Uterus (tissue), 4 donors: ENCODE measurements around the gene CRISPLD2. TPM values are rescaled to one million over a fixed set of nuclear protein-coding genes. Genes with fewer than 3 reads are reported as not detected.

Experiments
- DNase-seq, 2 donors: peaks; one replicate each; pipeline ENCODE4 v3.0.0-alpha.2; 2019 to 2020
- H3K27ac ChIP-seq, 2 donors: fragments of 200-600 bp; sonication (generic); 1 replicate in 1 of 2; 2 replicates in 1 of 2; pipeline ENCODE4 v1.5.1; 2016 to 2018
- H3K27me3 ChIP-seq, 2 donors: fragments of 200-600 bp; sonication (generic); one replicate each; pipeline ENCODE4 v1.5.1; 2018 to 2019; ENCODE audit warnings: control low read depth in 1 of 2
- H3K36me3 ChIP-seq, 2 donors: fragments of 200-600 bp; sonication (generic); one replicate each; pipeline ENCODE4 v1.5.1; 2019; ENCODE audit warnings: control low read depth in 1 of 2
- H3K4me1 ChIP-seq, 2 donors: fragments of 200-600 bp; sonication (generic); one replicate each; pipeline ENCODE4 v1.5.1; 2018 to 2019; ENCODE audit warnings: control low read depth in 1 of 2
- H3K4me3 ChIP-seq, 2 donors: fragments of 200-600 bp; sonication (generic); 1 replicate in 1 of 2; 2 replicates in 1 of 2; pipeline ENCODE4 v1.5.1; 2018 to 2019; ENCODE audit warnings: mild to moderate bottlenecking in 1 of 2
- H3K9me3 ChIP-seq, 2 donors: fragments of 200-600 bp; sonication (generic); one replicate each; pipeline ENCODE4 v1.5.1; 2019; ENCODE audit warnings: control low read depth in 1 of 2
- CTCF ChIP-seq, 4 experiments: fragments of 200-600 bp in 2 of 4; fragments of 450-650 bp in 2 of 4; sonication (generic) in 2 of 4; IDR thresholded peaks; one replicate each; pipeline ENCODE4 v1.5.1; 2016 to 2019; ENCODE audit warnings: antibody characterized with exemption in 4 of 4, mild to moderate bottlenecking in 2 of 4, moderate library complexity in 1 of 4
- POLR2A ChIP-seq, 2 donors: fragments of 450-650 bp; IDR thresholded peaks; one replicate each; pipeline ENCODE4 v1.6.1; 2016; ENCODE audit warnings: antibody characterized with exemption in 2 of 2, mild to moderate bottlenecking in 1 of 2, moderate library complexity in 1 of 2
- intact Hi-C: fragments of 100-400 bp; cut with DNase I; formaldehyde crosslinking; loops from one replicate; pipeline ENCODE4 v1.15.1; 2023; ENCODE audit warnings: low total_unique reads
- total RNA-seq, 4 donors: library from RNA; depleted of rRNA in 3 of 4; stranded (reverse); fragments of >200 nt in 3 of 4; gene quantifications; one replicate each; pipeline versions ENCODE4 v1.1.0 to v1.2.4, GENCODE V29; 2014 to 2023
- donor health status: DM: yes; HTN: yes; CAD: no.

CRISPLD2 gene
- 100 to 1,000 TPM; 108 to 441 (median 190) TPM for total RNA-seq

DNA sequence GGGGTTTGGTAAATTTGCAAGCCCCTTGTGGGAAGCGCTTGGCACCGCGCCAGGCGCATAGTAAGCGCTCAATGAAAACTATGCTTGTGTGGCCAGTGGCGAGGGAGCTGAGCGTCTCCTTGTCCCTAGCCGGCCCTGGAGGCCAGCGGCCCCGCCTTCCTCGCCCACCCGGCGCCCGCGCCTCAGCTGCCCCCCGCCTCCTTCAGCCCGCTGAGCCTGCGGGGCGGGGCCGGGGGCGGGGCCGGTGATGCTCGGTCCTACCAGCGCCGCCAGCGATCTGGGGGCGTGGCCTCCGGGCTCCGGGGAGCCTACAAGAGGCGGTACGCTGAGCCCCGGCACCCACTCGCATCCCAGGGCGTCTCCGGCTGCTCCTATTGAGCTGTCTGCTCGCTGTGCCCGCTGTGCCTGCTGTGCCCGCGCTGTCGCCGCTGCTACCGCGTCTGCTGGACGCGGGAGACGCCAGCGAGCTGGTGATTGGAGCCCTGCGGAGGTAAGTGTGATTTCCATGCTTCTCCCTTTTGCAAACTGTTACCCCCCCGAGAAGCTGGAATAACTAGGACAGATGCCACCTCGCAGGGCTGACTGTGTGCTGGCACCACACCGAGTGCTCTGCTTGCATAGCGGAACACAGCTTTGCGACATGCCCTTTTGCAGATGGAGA is at the start of gene CRISPLD2:
Gene CRISPLD2 (plus strand): TSS at position 342 of the 661 bp plus-strand sequence. CDS start 18,511 bp downstream, outside the sequence.
- TF ChIP-seq POLR2A (IDR thresholded peaks at IDR 0.05) (peak; percentile 86 to 99), CTCF (IDR thresholded peaks at IDR 0.05) (peak in 1 of 4 experiments; percentile 32)
- Histone ChIP-seq H3K27me3 (no peaks in the 10 kb centered on the region), H3K4me1 (no peaks in the 10 kb centered on the region), H3K4me3 (peak within 1 kb of the TSS; percentile 61 to 87), H3K9me3 (no peaks in the 10 kb centered on the region), H3K36me3 (no peaks in the 10 kb centered on the region), H3K27ac (peak within 1 kb of the TSS; percentile 94 to 99)
- intact Hi-C loops, result no loop called here
- peak; percentile 95 to 96 for DNase-seq

GRCh38 chr16:84773312-84773711 is 46.5 kb upstream of the CRISPLD2 start:
- Histone ChIP-seq H3K9me3 (no peaks in the 10 kb centered on the region), H3K36me3 (no peaks in the 10 kb centered on the region), H3K4me1 (no peaks in the 10 kb centered on the region), H3K27me3 (no peaks in the 10 kb centered on the region), H3K27ac (no peak overlapping the region), H3K4me3 (no peak overlapping the region)
- intact Hi-C loops, result no loop called here
- no peak for DNase-seq
- no peak for TF ChIP-seq POLR2A (IDR thresholded peaks at IDR 0.05)
- TF ChIP-seq CTCF (IDR thresholded peaks at IDR 0.05), result no peak

DNA sequence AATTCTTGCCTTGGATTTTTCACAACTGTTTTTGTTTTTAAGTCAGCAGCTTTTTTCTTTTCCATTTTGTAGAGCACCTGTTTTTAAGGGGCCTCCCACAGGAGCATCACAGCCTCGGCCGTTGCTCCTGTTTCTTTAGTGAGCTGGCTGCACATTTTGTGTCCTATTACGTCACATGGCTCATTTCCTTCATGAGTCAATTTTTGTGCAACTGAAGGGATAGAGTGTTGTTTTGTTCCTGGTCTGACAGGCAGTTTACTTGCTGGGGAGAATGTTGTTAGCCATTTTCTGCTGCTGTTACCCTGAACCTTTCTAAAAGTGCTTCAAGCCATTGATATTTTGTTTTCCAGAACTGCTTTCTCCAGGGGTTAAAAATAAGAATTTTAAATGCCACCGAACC is 45.0 kb upstream of the CRISPLD2 start:
- peak overlapping the region in 1 of 2 donors; percentile 52 for H3K27ac ChIP-seq
- TF ChIP-seq POLR2A (IDR thresholded peaks at IDR 0.05) (no peak), CTCF (IDR thresholded peaks at IDR 0.05) (no peak)
- H3K4me1 ChIP-seq, result no peaks in the 10 kb centered on the region
- intact Hi-C loops, result no loop called here
- no peaks in the 10 kb centered on the region for H3K36me3 ChIP-seq
- H3K4me3 ChIP-seq, result no peak overlapping the region
- peak; percentile 38 to 63 for DNase-seq
- no peaks in the 10 kb centered on the region for H3K9me3 ChIP-seq
- H3K27me3 ChIP-seq, result no peaks in the 10 kb centered on the region

DNA sequence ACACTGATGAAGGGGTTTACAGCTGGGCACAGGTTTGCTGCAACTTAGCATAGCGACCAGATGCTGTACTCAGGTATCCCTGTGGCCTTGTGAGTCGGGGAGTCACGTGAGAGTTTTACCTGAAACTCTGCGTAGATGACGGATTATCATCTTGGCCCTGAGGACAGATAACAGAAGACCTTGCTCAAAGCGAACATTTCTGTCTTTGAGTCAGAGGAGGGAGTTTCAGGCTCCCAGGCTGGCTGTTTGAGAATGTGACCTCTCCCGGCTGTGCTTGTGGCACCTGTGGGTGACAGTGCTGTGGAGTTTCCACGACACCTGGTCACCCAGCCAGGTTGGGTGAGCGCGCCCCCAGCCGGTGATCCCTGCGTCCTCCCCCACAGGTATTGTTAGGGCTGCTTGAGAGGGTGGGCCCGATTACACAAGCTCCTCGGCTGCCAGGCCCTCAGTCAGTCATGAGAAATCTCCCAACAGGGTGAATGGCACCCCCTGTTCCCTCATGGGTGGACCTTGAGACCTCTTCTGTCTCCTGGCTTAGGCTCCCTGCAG is 44.4 kb upstream of the CRISPLD2 start:
- Histone ChIP-seq H3K36me3 (no peaks in the 10 kb centered on the region), H3K27me3 (no peaks in the 10 kb centered on the region), H3K27ac (peak overlapping the region in 1 of 2 donors; percentile 52), H3K4me3 (no peak overlapping the region), H3K4me1 (no peaks in the 10 kb centered on the region), H3K9me3 (no peaks in the 10 kb centered on the region)
- TF ChIP-seq POLR2A (IDR thresholded peaks at IDR 0.05), result no peak
- no peak for TF ChIP-seq CTCF (IDR thresholded peaks at IDR 0.05)
- DNase-seq, result no peak
- intact Hi-C loops, result no loop called here

DNA sequence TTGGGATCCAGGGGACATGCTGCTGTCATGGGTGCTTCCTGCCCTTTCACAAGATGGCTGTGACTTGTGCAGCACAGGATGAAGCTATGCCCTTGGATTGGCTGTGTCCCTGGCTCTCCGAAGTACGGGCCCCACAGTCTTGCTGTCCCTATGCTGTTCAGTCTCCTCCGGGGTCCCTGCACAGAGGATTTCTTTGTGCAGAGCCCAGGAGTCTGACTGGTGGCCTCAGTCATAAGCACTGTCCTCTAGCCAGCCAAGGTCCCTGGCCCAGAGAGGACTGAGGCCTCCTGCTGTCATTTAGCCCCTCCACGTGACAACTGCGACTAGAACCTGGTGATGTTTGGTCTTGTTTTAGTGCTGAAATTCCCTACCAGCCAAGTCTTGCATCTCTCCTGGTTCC is 42.4 kb upstream of the CRISPLD2 start:
- Histone ChIP-seq H3K4me3 (no peak overlapping the region), H3K4me1 (no peaks in the 10 kb centered on the region), H3K36me3 (no peaks in the 10 kb centered on the region), H3K27ac (no peak overlapping the region), H3K27me3 (no peaks in the 10 kb centered on the region), H3K9me3 (no peaks in the 10 kb centered on the region)
- TF ChIP-seq CTCF (IDR thresholded peaks at IDR 0.05), result no peak
- no peak for TF ChIP-seq POLR2A (IDR thresholded peaks at IDR 0.05)
- intact Hi-C loops, result no loop called here
- no peak for DNase-seq
